ENCODE results near the gene CIB1. TPM values are rescaled to one million over a fixed set of nuclear protein-coding genes. Genes with fewer than 3 reads are reported as not detected.

Gene CIB1
- total RNA-seq, 1 donor from 2014 or later: 73.2 TPM

- intact Hi-C loops (cut with DNase I): loop anchor here (1.0 kb wide), 1 partner anchor 10 kb away; no protein-coding TSS in a partner anchor
- ATAC-seq: peak; percentile 86
- peak; percentile 82 for DNase-seq (ENCODE audit: missing footprints)
These were observed 48.7 kb downstream of the CIB1 start for GRCh38 chr15:90184786-90185704.

GRCh38 chr15:90184119-90184785 is 49.5 kb downstream of the CIB1 start:
- intact Hi-C loops (cut with DNase I): loop anchor here (1.0 kb wide), 1 partner anchor 9 kb away; no protein-coding TSS in a partner anchor
- DNase-seq (ENCODE audit: missing footprints): peak; percentile 85
- peak; percentile 85 for ATAC-seq

- no peak for DNase-seq (ENCODE audit: missing footprints)
- intact Hi-C loops (cut with DNase I): no loop called here
- no peak for ATAC-seq
These were observed 52.0 kb downstream of the CIB1 start for GRCh38 chr15:90181776-90182175.

Other genes with a start within 250 kb of the CIB1 start
- 5.4 TPM for gene ZNF710, start 232.6 kb downstream of the CIB1 start, total RNA-seq
- gene IDH2, start 131.5 kb downstream of the CIB1 start, total RNA-seq: 1,173 TPM
- 27.7 TPM for gene SEMA4B, start 32.6 kb downstream of the CIB1 start, total RNA-seq
- gene GDPGP1, start 268 bp upstream of the CIB1 start, total RNA-seq: 9.8 TPM
- not detected for gene TTLL13, start 15.6 kb upstream of the CIB1 start, total RNA-seq
- gene NGRN, start 31.7 kb upstream of the CIB1 start, total RNA-seq: 122 TPM
- gene ZNF774, start 118.3 kb upstream of the CIB1 start, total RNA-seq: 4.6 TPM
- gene IQGAP1, start 154.3 kb upstream of the CIB1 start, total RNA-seq: 47.6 TPM